ENCODE measurements around the gene DPP6.
"Not testable (repeated sequence)": the region's sequence is repeated elsewhere in the genome, so short reads cannot be mapped to it uniquely, and the experiment has no call there.

The DPP6 gene

DNA sequence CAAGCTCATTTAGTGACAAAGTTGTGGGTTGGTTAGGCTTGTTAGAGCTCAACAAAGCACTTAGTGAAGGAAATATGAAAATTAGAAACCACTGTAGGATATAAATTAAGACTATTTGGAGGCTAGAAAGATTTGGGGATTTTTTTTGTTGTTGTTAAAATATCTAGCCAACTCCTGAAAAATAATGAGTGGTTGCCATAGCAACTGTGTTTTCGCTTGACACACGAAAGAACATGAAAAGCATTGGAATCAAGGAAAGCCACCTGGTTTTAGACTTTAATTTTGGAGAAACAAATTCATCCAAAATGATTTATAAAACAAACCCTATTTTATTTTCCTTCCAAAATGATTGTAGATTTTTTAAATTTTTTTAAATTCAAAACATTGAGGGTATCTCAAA is 26.3 kb downstream of the DPP6 start:
- not testable (repeated sequence) for DNase-seq

DNA sequence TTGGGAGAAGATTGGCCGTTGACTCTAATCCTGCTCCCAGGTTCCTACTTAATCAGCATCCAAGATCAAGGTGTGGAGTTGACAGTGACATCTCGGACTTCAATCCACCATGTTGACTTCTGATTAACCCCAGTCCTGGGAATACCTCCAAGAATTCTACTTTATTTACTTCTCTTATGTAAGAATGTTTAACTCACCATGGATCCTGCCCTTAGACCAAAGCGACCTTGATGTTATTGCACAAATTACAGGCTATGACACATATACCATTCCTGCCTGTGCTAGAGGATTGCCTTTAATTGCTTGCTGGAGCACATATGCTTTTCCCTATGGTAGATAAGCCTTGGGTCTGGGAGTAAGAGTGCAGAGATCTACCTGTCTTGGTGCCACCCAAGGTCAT is 28.1 kb downstream of the DPP6 start:
- DNase-seq, result not testable (repeated sequence)

DNA sequence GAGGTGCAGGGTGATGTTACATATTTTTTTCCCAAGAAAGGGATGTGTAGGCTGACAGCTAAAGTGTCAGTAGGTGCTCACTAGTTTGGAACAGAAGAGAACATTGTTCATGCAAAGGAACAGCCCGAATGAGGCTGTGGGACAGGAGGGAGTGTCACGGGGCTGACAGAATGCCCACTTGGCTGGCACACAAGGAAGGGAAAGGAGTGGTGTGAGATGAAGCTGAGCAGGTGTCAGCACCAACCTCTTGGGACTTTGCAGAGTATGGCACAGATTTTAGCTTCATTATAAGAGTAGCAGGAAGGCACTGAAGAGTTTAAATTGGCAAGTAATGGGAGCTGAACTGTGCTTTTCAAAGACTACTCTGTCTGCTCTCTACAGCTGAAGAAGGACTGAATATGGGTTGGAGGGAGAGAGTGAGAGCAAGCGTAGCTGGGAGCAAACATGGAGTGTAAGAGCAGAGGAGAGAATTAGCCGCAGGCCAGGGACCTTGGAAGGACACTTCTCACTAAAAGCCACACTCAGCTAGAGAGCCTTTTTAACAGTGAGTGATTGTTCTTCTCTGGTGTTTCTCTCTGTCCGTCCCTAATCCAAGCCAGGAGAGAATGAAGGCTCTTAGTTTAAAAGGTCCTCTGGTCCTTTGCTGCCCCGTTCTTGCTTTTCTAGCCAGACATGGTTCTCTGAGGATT is 35.0 kb downstream of the DPP6 start:
- DNase-seq, result not testable (repeated sequence)

DNA sequence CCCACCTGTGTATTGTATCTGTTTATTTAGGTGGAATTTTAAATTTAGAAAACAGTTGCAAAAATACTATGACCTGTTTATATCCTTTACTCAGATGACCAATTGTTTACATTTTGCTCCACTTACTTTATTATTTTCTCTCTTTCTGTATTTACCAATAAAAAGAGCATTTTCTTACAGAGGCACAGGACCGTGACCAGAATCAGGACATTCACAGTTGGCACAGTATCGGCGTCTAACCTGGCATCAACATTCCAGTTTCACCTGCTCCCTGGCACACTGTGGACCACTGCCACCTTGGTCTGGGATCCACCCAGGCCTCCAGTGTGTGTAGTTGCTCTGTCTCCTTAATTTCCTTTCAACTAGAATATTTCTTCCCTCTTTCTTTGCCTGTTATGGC is 39.9 kb downstream of the DPP6 start:
- not testable (repeated sequence) for DNase-seq

DNA sequence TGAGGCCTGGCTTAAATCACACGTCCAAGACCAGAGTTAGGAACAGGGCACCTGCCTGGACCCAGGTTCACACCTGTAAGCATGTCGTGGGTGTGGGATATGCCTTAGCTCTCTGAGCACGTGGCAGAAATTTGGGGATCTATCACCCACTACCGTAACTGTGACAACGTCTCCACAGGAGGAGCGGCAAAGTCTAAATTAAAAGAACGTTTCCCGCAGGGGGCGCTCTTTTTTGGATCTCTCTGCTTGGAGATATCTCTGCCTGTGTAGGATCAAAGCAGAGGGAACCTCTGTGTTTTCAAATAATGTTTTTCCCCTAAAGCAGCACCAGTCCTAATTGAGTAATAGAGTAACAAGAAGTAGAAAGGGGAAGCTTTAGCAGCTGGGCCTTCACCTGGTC is 43.0 kb downstream of the DPP6 start:
- DNase-seq, result not testable (repeated sequence)

DNA sequence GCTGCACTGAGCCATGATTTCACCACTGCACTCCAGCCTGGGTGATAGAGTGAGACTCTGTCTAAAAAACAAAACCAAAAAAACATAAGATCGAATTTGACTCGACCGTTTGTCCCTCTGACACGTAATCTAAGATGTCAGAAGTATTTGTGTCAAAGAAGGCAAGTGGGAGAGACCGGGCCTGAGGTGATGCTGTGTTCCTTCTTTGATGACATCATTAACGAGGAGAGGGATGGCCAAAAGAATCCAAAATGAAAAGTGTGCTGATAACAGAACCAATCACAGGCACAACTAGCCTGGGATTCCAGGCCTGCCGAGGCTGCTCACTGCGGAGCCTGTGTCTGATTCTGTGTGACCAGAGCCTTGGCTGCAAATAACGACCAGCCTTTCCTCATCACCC is 52.9 kb downstream of the DPP6 start:
- DNase-seq, result not testable (repeated sequence)

DNA sequence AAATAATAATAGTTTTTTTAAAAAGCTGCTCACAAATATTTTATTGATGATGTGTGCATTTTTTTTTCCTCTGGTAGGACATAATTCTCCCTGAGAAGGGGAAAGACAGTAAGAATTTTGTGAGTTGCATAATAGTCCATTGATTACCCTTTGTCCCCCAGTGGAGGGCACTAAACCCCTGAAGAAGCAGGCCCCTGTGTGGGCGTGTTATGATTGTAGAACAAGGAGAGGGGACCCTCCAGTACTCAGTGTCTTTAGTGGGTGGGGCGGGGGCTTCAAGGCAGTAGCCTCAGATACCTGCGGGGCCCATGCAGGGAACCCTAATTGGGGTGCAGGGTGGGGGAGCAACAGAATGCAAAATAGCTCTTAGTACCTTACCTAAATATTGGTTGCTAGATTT is 57.4 kb downstream of the DPP6 start:
- DNase-seq, result not testable (repeated sequence)

DNA sequence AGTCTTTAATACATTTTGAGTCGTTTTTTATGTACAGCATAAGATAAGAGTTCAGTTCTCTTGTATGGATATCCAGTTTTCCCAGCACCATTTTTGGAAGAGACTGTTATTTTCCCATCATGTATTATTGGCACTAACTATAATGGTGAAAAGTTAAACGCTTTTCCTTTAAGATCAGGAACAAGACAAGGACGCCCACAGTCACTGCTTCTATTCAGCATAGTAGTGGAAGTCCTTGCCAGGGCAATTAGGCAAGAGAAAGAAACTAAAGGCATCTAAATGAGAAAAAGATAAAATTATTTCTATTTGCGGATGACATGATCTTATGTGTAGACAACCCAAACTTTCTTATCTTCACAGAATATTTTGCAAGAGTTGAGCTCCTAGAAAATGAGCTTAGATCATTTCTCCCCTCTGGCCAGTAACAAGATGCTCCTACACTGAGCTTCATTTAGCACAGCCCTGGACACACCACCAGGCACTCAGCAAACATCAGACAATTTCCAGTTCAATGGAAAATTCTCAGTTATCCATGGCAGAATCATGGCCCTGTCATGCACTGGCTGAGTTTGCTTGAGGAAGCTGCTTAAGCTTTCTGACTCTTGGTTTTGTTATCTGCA is 61.6 kb downstream of the DPP6 start:
- DNase-seq, result not testable (repeated sequence)

DNA sequence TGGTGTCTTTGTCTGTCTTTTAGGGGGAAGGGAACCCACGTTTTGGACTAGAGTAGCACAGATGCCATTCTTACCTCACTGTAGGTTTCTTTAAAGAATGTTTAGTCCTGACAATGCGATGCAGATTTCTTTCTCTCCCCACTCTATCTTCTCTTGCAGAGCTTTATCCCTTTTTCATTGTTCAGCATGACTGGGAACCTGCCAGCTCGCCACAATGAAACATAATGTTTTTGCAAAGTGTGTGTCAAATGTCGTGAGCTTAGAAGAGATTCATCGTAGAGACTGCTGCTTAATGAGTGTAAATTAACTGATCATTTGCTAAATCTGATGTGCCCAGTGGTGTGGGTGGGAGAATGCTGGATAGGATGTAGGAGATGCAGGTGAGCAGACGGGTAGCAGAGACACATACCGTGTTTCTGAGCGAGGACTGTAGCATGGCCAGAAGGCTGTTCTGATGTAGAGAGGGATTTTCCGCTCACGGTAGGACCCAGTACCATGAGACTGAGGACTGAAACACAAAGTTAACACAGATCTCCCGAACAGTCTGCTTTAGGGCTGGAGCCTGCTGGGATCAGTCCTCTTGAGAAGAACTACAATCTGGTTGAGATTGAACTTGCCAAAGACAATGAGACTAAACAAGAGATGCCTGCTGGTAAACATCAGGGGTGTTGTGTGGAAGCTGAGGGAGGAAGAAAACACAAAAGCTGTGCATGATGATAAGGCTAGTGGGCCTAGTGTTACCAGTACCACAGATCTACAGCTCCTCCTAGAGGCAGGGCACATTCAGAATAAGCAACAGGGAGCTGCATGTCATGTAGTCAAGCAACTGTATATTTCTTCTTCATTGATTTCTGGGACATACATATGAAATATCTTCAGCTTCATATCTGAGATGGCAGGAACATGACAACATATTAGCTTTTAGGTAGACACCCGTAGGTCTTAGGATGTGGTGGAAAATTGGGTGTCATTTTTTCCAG is 65.5 kb downstream of the DPP6 start:
- DNase-seq, result not testable (repeated sequence)

DNA sequence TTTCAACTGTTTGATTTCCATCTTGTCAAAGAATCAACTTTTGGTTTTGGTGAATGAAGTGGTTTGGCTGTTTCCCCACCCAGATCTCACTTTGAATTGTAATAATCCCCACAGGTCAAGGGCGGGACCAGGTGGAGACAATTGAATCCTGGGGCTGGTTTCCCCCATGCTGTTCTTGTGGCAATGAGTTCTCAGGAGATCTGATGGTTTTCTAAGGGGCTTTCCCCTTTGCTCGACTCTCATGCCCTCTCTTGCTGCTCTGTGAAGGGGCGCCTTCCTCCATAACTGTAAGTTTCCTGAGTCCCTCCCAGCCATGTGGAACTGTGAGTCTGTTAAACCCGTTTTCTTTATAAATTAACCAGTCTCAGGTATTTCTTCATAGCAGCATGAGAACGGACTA is 68.6 kb downstream of the DPP6 start:
- not testable (repeated sequence) for DNase-seq

DNA sequence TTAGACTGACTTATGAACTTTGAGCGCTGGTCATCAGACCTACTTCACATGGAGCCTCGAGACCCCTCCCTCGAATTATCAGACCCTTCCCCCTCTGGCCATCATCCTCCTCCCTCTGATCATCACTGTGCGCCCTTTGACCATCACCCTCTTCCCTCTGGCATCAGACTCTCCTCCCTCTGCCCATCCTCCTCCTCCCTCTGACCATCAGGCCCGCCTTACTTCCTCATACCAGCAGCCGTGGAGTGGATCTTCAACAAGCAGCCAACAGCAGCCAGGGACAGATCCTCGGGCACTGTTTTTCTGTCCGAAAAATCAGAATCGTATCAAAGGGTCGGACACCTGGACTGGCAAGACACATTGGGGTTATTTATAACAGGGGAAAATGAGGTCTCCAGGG is 70.5 kb downstream of the DPP6 start:
- not testable (repeated sequence) for DNase-seq

DNA sequence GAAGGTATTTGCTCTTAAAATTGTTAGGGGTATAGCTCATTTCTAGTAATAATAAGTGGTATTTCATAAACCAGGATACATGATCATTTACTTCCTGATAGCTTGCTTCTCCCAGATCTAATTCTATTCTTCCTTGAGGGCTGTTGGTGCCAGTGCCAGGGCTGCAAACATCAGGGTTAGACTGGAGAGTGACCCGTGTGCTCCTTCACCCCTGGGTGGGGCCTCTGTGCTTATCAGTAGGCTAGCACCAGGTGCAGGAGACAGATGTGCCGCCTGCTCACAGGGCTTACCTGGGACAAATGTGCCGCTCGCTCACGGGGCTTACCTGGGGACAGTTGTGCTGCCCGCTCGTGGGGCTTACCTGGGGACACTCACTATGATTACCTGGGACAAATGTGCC is 71.2 kb downstream of the DPP6 start:
- DNase-seq, result not testable (repeated sequence)

DNA sequence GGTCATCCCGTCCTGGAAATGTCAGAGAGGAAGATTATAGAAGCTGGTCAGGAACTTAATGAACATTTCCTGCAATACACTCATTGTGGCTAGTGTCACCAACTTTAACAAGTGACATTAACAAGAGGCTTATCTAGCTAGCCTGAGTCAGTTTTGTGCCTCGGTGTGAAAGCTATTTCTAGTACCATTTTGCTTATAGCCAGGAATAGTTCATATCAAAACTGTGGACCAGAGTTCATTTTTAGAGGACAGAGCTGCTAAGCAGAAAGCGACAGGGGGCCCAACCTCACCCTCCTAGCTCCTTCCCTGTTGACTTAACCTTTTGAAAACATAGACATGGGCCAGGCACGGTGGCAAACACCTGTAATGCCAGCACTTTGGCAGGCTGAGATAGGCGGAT is 76.9 kb downstream of the DPP6 start:
- DNase-seq, result not testable (repeated sequence)

DNA sequence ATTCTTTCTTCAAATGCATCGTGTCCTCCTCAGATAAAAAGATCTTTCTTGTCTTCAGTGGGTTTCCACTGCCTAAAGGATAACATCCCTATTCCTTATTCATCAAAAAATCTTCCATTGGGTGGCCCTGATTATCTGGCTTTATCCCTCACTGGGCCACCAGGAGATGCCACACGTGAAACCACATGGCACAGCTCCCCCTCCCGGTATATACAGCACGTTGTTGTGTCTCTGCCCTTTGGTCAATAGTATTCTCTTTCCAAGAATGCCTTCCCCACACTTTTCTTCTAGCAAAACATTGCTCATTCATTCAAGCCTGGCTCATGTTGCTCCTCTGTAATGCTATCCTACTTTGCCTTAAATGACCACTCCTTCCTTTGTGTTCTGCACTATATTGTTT is 80.4 kb downstream of the DPP6 start:
- DNase-seq, result not testable (repeated sequence)

DNA sequence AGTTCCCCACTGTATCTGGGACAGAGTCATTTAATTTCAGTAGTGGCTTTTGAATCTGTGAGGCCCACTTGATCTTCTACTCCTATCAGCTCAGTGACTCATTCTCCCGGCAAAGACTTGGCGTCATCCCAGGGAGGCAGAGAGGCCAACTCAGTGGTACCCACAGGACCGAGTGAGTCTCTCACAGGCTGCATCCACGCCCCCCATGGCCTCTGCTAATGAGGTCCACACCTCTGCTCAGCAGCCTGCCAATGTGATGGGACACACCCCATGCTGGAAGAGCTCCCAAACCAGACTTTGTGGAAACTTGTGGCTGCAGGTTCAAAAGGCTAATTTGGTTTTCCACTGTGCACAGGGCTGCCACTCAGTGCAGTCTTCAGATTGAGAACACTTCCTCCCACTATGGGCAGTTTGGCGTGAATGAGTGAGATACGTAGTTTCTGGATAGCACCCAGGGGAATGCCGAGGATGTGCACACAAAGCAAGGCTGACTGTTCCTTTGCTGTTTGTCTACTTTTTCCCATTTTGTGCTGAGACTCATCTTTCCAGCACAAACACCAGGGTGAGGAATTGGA is 81.6 kb downstream of the DPP6 start:
- not testable (repeated sequence) for DNase-seq

DNA sequence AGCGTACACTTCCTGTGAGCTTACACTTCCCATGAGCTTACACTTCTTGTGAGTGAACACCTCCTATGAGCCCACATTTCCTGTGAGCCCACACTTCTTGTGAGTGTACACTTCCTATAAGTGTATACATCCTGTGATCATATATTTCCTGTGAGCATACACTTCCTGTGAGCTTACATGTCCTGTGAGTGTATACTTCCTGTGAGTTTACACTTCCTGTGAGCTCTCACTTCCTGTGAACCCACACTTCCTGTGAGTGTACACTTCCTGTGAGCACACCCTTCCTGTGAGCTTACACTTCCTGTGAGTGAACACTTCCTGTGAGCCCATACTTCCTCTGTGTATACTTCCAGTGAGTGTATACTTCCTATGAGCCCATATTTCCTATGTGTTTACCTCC is 82.5 kb downstream of the DPP6 start:
- not testable (repeated sequence) for DNase-seq

DNA sequence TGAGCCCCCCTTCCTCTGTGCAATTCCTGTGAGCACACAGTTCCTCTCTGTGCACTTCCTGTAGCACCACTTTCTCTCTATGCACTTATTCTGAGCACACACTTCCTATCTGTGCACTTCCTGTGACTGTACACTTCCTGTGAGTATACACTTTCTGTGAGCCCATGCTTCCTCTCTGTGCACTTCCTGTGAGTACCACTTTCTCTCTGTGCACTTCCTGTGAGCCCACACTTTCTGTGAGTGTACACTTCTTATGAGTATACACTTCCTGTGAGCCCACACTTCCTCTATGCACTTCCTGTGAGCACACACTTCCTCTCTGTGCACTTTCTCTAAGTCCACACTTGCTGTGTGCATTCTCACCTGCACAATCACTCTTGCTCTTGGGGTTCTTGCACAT is 83.4 kb downstream of the DPP6 start:
- DNase-seq, result not testable (repeated sequence)

DNA sequence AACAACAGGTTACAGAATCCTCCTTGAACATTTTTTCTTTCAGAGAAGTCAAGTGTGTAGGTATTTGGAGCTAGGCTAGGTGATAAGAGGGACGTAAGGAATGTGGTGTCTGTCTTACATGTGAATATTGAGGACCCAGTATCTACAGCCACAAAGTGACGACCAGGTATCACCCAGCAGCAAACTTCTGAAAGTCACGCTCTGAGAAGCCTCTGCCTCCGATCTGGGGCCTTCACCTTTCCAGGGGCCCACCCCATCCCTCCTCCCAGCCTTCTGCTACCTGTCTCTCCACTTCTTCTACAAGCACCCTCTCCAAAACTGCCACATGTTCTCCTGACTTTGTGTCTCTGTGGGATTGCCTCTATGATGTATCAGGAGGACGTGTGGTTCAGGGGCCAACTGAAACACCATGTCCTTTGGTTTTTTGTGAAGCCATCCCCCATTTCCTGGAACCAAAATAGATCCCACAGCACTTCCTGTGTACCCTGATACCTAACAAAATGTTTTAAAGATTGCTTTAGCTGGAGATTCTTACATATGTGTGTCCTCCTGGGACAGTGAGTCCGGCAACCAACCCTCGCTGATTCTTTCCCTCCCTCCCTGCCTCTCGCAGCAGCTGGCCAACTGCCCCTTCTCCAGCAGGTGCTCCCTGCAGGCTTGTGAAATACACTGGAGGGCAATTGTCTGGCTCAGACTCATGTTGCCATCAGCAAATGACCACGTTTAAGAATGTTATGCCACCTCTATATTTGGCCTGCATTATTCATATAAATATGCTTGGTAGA is 93.9 kb downstream of the DPP6 start:
- not testable (repeated sequence) for DNase-seq

DNA sequence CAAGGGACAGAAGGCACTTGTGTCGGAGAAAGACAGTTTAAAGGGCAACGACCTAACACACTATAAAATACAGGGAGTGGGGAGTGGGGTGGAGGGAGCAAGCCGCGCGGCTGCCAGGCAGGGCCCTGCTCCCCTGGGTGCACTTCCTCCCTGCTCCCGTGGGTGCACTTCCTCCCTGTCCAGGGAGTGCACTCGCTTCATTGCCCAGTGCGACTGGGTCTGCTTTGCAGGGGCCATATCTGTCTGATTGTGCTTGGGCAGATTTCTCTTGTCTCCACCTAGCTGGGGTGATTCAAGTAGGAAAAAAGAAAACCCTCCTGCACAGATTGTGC is 94.5 kb downstream of the DPP6 start:
- DNase-seq, result not testable (repeated sequence)

DNA sequence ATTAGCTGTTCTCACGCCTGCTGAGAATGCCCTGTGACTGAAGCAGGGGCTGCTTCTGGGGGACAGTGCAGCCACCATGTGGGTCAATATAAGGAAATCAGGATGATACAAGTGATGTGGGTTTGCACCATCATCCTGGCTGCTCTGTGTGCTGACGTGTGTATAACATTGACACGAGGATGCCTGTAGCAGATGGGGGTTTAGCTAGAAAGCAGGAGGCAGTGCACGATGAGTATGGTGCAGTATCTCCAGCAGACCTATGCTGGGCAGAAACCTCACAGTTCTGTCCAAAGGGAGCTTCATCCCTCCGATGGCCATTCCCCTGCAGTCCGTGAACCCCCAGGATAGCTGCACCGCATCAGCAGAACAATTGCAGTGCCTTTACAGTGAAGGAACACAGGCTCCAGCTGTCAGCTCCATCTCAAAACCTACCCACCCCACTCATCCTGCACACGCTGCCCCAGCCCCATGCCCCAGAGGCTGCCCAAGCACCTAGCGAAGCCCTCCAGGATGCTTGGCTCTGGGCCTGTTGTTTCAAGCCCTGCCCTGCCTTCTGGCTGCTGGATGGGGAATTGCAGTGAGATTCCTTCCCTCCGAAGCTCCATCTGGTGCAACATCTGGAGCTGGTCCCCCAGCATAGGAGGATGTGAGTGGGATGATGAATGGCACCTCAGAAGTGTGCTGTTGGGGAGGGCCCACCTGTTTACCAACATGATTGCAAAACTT is 96.8 kb downstream of the DPP6 start:
- not testable (repeated sequence) for DNase-seq

DNA sequence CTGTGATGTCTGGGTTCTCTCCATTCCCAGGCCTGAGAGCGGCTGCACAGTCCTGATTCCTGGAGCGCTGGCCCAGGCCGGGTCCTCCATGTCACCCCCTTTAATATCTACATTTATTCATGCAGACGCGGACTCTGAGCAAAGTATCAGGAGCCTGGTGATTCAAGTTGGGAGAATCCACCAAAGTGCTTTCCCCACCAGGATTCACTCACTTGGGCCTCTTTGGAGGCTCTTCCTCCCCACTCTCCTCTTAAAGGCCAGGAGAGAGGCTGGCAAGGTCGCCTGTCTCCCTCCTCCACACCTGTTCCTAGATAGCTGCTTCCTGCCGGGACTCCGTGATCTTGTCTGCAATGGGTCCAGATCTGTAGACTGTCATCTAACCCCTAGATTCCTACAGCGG is 98.5 kb downstream of the DPP6 start:
- not testable (repeated sequence) for DNase-seq

DNA sequence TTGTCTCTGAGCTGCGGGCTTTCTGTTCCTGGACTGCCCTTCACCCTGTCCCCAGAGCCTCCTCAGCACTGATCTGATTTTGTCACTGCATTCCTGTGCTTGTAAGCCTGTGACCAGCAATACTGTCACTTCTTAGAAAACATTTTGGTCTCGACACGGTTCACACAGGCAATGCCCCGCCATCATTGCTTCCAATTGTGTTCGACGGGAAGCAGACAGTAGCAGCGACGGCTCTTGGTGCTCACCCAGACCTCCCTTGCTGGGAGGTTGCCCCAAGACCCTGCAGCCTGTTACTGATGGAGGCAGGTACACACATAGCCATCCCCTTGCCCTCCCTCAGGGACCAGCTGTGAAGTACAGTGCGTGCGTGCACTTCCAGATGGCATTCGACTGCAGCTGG is 99.1 kb downstream of the DPP6 start:
- not testable (repeated sequence) for DNase-seq

All from activated CD4-positive, alpha-beta T cell treated with anti-CD3 and anti-CD28 coated beads, Interleukin-2, amount 50 U/mL, for 48 hours (primary cell).